Ecto neural progenitor cell (in vitro differentiated cells): ENCODE data around the gene ZDHHC21.

Source experiments
- DNase-seq: peaks from one replicate; pipeline ENCODE4 v3.0.0-alpha.2; 2018; ENCODE audit warnings: low spot score

The ZDHHC21 gene

GRCh38 chr9:14693251-14693861 is at the start of gene ZDHHC21:
Gene ZDHHC21 (minus strand): TSS chr9:14693432. CDS start chr9:14674340, 19,092 bp downstream.
- peak; percentile 78 for DNase-seq

- DNase-seq = no peak
These were observed 48.1 kb upstream of the ZDHHC21 start for GRCh38 chr9:14741369-14741768.

- no peak for DNase-seq
These were observed 39.9 kb upstream of the ZDHHC21 start for GRCh38 chr9:14733133-14733532.

GRCh38 chr9:14731294-14731981 is 38.2 kb upstream of the ZDHHC21 start:
- DNase-seq = no peak

GRCh38 chr9:14730461-14730898 is 37.2 kb upstream of the ZDHHC21 start:
- no peak for DNase-seq

- DNase-seq = no peak
These were observed 30.1 kb upstream of the ZDHHC21 start for GRCh38 chr9:14723301-14723700.

- no peak for DNase-seq
These were observed 29.3 kb upstream of the ZDHHC21 start, which contains the start of gene CER1 for GRCh38 chr9:14722391-14723035. Gene CER1 (minus strand): TSS chr9:14722733. CDS start chr9:14722672, 61 bp downstream.

- no peak for DNase-seq
These were observed 26.1 kb upstream of the ZDHHC21 start for GRCh38 chr9:14719231-14719923.

- no peak for DNase-seq
These were observed 21.9 kb upstream of the ZDHHC21 start for GRCh38 chr9:14715102-14715501.

- no peak for DNase-seq
These were observed 20.0 kb upstream of the ZDHHC21 start for GRCh38 chr9:14713187-14713767.

GRCh38 chr9:14710804-14711203 is 17.6 kb upstream of the ZDHHC21 start:
- DNase-seq = no peak

GRCh38 chr9:14706530-14707140 is 13.4 kb upstream of the ZDHHC21 start:
- no peak for DNase-seq

GRCh38 chr9:14705079-14705478 is 11.8 kb upstream of the ZDHHC21 start:
- DNase-seq = no peak

- DNase-seq = no peak
These were observed 11.0 kb upstream of the ZDHHC21 start for GRCh38 chr9:14704281-14704680.

GRCh38 chr9:14702200-14702720 is 9.0 kb upstream of the ZDHHC21 start:
- no peak for DNase-seq

GRCh38 chr9:14692470-14693250 is 572 bp downstream of the ZDHHC21 start:
- no peak for DNase-seq

- DNase-seq = no peak
These were observed 2.1 kb downstream of the ZDHHC21 start for GRCh38 chr9:14690948-14691730.

GRCh38 chr9:14687042-14687719 is 6.1 kb downstream of the ZDHHC21 start:
- DNase-seq = no peak

GRCh38 chr9:14686168-14686567 is 7.1 kb downstream of the ZDHHC21 start:
- DNase-seq = no peak
